Effector memory CD8-positive, alpha-beta T cell (primary cell): ENCODE measurements around the gene RASL10B.

Experiments
- ATAC-seq: fragments of 150-1000 bp; cut with Tn5 transposase; replicated peaks from 2 replicates; pipeline ENCODE4 v1.10.0; 2021; ENCODE audit warnings: mild to moderate bottlenecking, moderate library complexity
- DNase-seq, 3 experiments: peaks; one replicate each; pipeline ENCODE4 v3.0.0; 2021
- H3K27ac Mint-ChIP-seq, 2 donors: one replicate each; pipeline ENCODE4 v1.8.0; 2022; ENCODE audit warnings: mild to moderate bottlenecking in 2 of 2, mixed read lengths in 2 of 2, moderate library complexity in 2 of 2
- H3K27me3 Mint-ChIP-seq, 2 donors: one replicate each; pipeline ENCODE4 v1.8.0; 2022; ENCODE audit warnings: mixed read lengths in 2 of 2
- H3K36me3 Mint-ChIP-seq: one replicate; pipeline ENCODE4 v1.8.0; 2022; ENCODE audit warnings: mild to moderate bottlenecking, moderate library complexity, mixed read lengths; ENCODE audit not compliant: insufficient read depth
- H3K4me1 Mint-ChIP-seq, 2 donors: one replicate each; pipeline ENCODE4 v1.8.0; 2022; ENCODE audit warnings: low read depth in 2 of 2, mixed read lengths in 2 of 2
- H3K4me3 Mint-ChIP-seq, 2 donors: one replicate each; pipeline ENCODE4 v1.8.0; 2022; ENCODE audit warnings: mild to moderate bottlenecking in 2 of 2, mixed read lengths in 2 of 2, moderate library complexity in 2 of 2
- H3K9me3 Mint-ChIP-seq, 2 donors: one replicate each; pipeline ENCODE4 v1.8.0; 2022; ENCODE audit warnings: mixed read lengths in 2 of 2

RASL10B gene

DNA sequence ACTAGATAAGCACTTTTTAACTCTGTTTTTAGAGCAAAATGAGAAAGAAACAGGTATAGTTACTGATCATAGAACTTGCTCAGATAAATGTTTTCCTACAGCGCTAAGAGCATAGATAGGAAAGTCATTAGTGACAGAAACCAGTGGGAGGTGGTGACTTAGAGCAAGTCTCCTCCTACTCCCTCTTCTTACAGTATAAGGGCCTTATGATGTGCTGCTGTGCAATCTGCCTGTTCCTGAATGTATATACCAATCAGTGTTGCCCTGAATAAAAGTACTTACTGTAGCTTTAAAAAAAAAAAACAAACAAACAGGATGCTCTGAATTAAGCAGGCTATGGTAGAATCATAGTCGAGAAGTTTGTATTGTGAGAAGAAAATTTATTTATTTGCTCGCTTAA, 23.3 kb upstream of the RASL10B start:
- H3K4me1 Mint-ChIP-seq: peaks cover 6 to 16% of the 10 kb centered on the region in 2 donors
- H3K36me3 Mint-ChIP-seq: peaks cover 24% of the 10 kb centered on the region
- DNase-seq: no peak
- H3K27ac Mint-ChIP-seq: no peak overlapping the region
- H3K4me3 Mint-ChIP-seq: no peak overlapping the region
- no peaks in the 10 kb centered on the region for H3K9me3 Mint-ChIP-seq
- no peaks in the 10 kb centered on the region for H3K27me3 Mint-ChIP-seq
- no peak for ATAC-seq

DNA sequence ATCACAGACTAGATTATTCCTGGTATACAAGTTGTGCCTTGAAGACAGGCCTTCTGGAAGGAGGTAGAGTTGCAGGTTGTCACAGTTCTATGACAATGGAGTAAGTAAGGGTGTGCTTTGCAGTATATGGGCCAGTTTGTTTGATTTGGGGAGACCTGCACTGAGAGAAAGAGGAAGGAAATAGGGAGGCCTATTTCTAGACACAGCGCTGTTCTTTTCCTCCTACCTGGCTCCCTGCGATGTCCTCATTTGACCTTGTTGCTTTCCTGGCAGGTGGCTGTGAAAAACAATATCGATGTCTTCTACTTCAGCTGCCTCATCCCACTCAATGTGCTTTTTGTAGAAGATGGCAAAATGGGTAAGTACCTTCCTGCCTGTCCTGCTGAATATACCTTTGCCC, 22.5 kb upstream of the RASL10B start:
- H3K4me3 Mint-ChIP-seq: no peak overlapping the region
- peaks cover 6 to 16% of the 10 kb centered on the region in 2 donors for H3K4me1 Mint-ChIP-seq
- no peaks in the 10 kb centered on the region for H3K9me3 Mint-ChIP-seq
- no peaks in the 10 kb centered on the region for H3K27me3 Mint-ChIP-seq
- DNase-seq: no peak
- peaks cover 24% of the 10 kb centered on the region for H3K36me3 Mint-ChIP-seq
- no peak for ATAC-seq
- H3K27ac Mint-ChIP-seq: peak overlapping the region; percentile 5 to 22

DNA sequence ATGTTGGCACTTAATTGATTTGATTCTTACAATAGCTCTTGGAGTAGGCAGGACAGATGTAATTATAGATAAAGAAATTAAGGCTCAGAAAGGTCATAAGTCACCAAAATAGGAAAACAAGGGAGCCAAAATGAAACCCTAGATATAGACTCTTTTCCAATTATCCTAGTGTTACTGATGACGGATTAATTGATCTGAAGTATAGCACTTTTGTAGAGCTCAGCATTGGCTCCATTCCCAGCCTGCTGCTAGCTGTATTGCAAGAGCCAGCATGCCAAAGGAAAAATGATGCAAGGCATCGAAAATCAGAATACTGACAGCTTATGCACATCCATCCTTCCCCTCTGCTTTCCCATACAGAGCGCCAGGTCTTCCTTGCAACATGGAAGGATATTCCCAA, 21.6 kb upstream of the RASL10B start:
- Mint-ChIP-seq H3K4me1 (peaks cover 6 to 8% of the 10 kb centered on the region in 2 donors), H3K27ac (no peak overlapping the region), H3K4me3 (no peak overlapping the region), H3K9me3 (no peaks in the 10 kb centered on the region), H3K27me3 (no peaks in the 10 kb centered on the region), H3K36me3 (peaks cover 24% of the 10 kb centered on the region)
- ATAC-seq: no peak
- no peak for DNase-seq

DNA sequence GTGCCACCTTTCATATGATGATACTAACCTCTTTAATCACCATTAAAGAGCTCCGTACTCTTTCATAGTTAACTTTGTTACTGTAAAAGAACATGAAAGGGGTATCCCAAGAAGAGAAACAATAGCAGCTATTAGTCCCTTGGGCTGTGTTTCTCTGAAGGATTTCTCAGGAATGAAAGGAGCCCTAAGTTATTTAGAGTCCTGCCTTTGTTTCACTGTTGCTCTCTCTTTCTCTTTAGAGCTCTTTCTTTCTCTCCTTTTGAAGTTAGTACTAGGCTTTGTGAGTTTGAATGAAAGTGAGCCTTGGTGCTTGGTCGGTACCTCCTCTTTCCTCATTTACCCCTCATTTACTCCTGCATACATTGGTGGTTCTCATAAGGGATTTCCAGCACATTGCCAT, 20.5 kb upstream of the RASL10B start:
- Mint-ChIP-seq H3K9me3 (no peaks in the 10 kb centered on the region), H3K27me3 (no peaks in the 10 kb centered on the region), H3K36me3 (peaks cover 24% of the 10 kb centered on the region), H3K4me1 (peaks cover 2 to 4% of the 10 kb centered on the region in 2 donors), H3K27ac (no peak overlapping the region), H3K4me3 (no peak overlapping the region)
- DNase-seq (no peak), ATAC-seq (no peak)

DNA sequence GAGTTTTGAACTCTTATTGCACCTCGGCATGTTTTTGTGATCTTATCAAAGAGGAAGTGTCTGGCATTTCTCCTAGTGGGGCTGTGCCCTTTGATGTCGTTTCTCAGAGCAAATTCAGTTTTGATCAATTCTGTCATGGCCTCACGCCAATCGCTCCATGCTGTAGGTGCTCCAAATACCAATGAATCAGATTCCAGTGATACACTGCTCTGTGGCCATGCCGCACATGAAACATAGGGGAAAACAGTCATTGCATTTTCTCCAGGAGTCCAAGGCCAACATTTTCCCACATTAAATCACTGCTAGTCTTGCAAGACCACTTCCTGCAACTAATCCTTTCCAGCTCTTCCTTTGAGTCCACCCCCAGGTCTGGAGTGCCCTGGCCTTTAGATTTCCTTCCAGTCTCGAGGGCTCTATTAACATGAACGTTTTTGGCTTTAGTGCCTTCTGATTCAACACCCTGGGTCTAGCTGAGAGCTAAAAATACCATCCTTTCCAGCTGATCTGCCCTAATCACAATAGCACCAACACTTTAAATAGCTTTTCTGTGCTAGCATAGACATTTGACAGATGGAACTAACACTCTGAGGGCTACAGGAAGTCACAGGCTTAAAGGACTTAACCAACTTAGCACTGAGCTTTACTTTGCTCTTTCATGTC, 18.2 kb upstream of the RASL10B start:
- peaks cover 32% of the 10 kb centered on the region for H3K36me3 Mint-ChIP-seq
- H3K27ac Mint-ChIP-seq: no peak overlapping the region

DNA sequence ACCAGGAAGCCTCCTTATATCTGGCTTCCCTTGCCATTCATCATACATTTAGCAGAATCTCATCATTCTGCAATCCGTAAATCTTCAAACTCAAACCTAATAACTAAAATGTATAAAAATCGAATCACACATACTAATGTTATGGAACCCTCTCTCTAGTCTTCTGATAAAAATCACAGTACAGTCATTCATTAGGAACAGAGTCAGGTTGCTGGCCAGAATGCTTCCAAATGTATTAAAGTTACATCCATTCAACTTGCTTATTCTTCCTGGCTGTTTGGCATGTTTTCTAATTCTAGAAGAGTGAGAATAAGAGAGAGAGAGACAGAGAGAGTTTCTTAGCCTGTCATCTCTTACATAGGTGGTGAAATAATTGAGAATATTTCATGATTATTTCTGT, 16.5 kb upstream of the RASL10B start:
- no peak for ATAC-seq
- no peaks in the 10 kb centered on the region for H3K9me3 Mint-ChIP-seq

More for the DNA sequence above, 18.2 kb upstream of the RASL10B start:
- H3K27me3 Mint-ChIP-seq: no peaks in the 10 kb centered on the region
- no peak for DNase-seq
- H3K9me3 Mint-ChIP-seq: no peaks in the 10 kb centered on the region
- no peaks in the 10 kb centered on the region for H3K4me1 Mint-ChIP-seq
- no peak overlapping the region for H3K4me3 Mint-ChIP-seq
- ATAC-seq: no peak

DNA sequence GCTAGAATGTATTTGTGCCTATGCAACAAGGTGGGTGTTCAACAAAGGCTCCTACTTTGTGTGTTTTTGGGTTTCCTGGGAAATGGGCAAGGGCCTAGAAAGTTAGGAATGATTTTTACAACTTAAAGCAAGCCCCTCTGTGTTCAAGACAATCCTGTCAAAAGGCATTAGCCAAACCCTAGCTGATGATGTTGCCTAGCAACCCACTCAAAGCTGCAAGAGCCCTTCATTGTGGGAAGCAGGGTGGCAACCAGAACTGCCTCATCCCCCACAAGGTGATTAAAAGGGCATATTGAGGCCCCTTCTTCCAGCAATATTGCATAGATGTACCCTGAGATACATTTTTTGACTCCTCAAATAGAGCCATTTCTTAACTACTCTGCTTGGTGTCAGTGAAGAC, 16.0 kb upstream of the RASL10B start:
- Mint-ChIP-seq H3K36me3 (peaks cover 22% of the 10 kb centered on the region), H3K27ac (no peak overlapping the region), H3K27me3 (no peaks in the 10 kb centered on the region), H3K4me3 (no peak overlapping the region), H3K4me1 (no peaks in the 10 kb centered on the region), H3K9me3 (no peaks in the 10 kb centered on the region)
- ATAC-seq: no peak
- no peak for DNase-seq

More for the DNA sequence above, 16.5 kb upstream of the RASL10B start:
- peaks cover 26% of the 10 kb centered on the region for H3K36me3 Mint-ChIP-seq
- no peak overlapping the region for H3K4me3 Mint-ChIP-seq
- DNase-seq: no peak
- no peak overlapping the region for H3K27ac Mint-ChIP-seq
- H3K27me3 Mint-ChIP-seq: no peaks in the 10 kb centered on the region
- no peaks in the 10 kb centered on the region for H3K4me1 Mint-ChIP-seq

DNA sequence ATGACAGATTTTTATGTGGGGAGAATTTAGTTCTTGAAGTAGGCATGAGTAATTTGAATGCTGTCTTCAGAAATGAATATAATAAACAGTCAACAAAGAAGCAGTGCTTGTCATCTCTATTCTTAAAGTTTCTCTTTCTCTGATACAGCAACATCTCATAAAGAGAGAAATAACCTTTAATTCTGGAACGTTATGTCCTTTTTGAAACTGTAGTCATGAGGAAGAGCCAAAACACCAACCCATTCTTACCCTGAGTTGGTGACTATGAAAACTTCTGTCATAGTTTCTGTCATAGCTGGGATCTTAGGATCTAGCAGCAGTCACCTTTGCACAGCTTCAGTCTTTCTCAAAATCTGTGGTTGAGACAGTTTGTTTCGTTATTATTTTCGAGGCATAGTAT, 15.3 kb upstream of the RASL10B start:
- Mint-ChIP-seq H3K27me3 (no peaks in the 10 kb centered on the region), H3K4me1 (no peaks in the 10 kb centered on the region), H3K36me3 (peaks cover 20% of the 10 kb centered on the region), H3K27ac (no peak overlapping the region), H3K9me3 (no peaks in the 10 kb centered on the region), H3K4me3 (no peak overlapping the region)
- no peak for ATAC-seq
- no peak for DNase-seq

DNA sequence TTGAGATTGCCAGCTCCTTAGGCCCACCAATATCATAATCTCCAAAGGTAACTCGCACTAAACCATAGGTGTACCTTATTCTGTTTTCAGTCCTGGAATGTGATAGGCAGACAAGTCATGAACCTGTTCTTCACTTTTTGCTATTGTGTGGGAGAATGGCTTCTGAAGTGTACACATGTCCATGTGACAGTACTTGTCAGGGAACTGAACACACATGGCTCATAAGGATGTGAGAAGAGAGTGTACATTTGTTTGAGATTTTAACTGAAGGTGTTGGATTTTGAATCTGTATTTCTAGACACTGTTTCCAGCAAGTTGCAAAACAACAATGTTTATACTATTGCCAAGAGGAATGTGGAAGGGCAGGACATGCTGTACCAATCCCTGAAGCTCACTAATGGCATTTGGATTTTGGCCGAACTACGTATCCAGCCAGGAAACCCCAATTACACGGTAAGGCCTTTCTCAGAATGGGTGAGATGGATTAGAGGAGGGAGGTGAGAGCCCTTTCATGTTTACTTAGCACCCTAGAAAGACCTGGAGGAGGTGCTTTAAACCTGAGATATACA, 14.5 kb upstream of the RASL10B start:
- no peaks in the 10 kb centered on the region for H3K4me1 Mint-ChIP-seq
- H3K36me3 Mint-ChIP-seq: peaks cover 14% of the 10 kb centered on the region
- H3K4me3 Mint-ChIP-seq: no peak overlapping the region
- DNase-seq: no peak
- H3K27ac Mint-ChIP-seq: peak overlapping the region in 1 of 2 donors; percentile 9
- no peaks in the 10 kb centered on the region for H3K9me3 Mint-ChIP-seq
- H3K27me3 Mint-ChIP-seq: no peaks in the 10 kb centered on the region
- no peak for ATAC-seq

DNA sequence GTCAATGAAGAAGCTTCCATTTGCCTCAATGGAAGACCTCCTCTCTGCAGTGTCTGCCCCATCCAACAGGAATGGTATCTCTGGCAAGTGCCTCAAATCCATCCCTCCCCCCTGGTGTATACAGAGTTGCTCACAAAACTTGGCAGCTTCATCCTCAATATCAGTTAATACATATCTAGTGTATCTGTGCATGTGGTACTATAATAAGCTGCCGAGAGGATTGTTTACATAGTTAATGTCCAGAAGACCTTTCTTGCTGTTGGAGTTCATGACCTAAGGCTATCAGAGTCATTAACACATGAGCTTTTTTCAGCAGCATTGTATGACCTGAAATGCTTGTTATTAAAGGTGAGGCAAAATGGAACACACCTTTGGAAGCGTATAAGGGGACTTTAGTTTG, 14.0 kb upstream of the RASL10B start:
- Mint-ChIP-seq H3K36me3 (peaks cover 14% of the 10 kb centered on the region), H3K9me3 (no peaks in the 10 kb centered on the region), H3K4me3 (no peak overlapping the region), H3K27ac (no peak overlapping the region), H3K4me1 (no peaks in the 10 kb centered on the region), H3K27me3 (no peaks in the 10 kb centered on the region)
- DNase-seq (no peak), ATAC-seq (no peak)

DNA sequence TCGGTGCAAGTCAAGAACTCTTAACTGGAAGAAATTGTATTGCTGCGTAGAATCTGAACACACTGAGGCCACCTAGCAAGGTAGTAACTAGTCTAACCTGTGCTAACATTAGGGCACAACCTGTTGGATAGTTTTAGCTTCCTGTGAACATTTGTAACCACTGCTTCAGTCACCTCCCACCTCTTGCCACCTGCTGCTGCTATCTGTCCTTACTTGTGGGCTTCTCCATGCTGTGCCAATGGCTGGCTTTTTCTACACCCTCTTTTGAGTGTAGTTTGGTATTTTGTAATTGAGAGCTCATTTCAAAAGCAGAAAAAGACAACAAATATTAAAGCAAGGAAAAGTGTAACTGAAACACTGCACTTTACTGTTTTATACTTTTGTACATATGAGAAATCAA, 7.7 kb upstream of the RASL10B start:
- H3K36me3 Mint-ChIP-seq: peaks cover 25% of the 10 kb centered on the region
- no peak for ATAC-seq
- no peak overlapping the region for H3K27ac Mint-ChIP-seq

DNA sequence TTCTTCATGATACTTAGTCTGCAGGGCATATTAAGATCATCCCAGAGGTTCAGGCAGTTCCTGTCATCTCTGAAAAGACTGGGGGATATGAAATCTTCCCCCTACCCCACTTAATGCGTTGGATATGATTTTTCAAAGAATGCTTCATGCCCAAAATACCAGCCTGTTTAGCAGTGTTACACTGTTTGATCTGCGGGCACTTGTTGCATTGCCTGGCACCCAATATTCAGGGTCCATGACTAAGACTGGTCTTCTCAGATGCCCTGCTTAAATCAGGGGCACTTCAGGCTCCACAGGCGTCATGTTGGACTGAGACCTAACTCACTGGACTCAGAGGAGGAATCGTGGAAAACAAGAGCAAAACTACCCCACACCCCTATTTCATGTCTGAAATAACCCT, 6.4 kb upstream of the RASL10B start:
- peak overlapping the region in 1 of 2 donors; percentile 35 for H3K27ac Mint-ChIP-seq

More for the DNA sequence above, 7.7 kb upstream of the RASL10B start:
- Mint-ChIP-seq H3K4me1 (peaks cover 0 to 3% of the 10 kb centered on the region in 2 donors), H3K27me3 (no peaks in the 10 kb centered on the region), H3K4me3 (no peak overlapping the region), H3K9me3 (no peaks in the 10 kb centered on the region)
- DNase-seq: no peak

DNA sequence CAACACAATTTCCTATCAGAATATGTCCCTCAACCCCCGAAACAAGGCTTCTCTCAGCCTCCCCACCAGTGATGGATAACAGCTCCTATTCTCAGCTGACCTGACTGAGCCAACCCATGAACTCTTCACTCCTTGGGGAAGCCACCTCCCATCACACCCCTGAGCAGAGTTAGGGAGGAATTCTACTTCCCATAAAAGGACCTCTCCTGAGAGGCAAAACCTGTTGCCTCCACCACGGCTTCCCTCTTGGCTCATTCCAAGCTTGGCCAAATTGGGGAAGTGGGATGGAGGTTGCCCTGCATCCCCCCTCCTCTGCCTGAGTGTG, 5.7 kb upstream of the RASL10B start:
- no peak overlapping the region for H3K4me3 Mint-ChIP-seq
- H3K4me1 Mint-ChIP-seq: peaks cover 6 to 10% of the 10 kb centered on the region in 2 donors
- no peak overlapping the region for H3K27ac Mint-ChIP-seq

More for the DNA sequence above, 6.4 kb upstream of the RASL10B start:
- Mint-ChIP-seq H3K4me3 (no peak overlapping the region), H3K36me3 (peaks cover 25% of the 10 kb centered on the region), H3K4me1 (peaks cover 0 to 5% of the 10 kb centered on the region in 2 donors), H3K9me3 (no peaks in the 10 kb centered on the region), H3K27me3 (no peaks in the 10 kb centered on the region)
- DNase-seq: no peak
- ATAC-seq: no peak

DNA sequence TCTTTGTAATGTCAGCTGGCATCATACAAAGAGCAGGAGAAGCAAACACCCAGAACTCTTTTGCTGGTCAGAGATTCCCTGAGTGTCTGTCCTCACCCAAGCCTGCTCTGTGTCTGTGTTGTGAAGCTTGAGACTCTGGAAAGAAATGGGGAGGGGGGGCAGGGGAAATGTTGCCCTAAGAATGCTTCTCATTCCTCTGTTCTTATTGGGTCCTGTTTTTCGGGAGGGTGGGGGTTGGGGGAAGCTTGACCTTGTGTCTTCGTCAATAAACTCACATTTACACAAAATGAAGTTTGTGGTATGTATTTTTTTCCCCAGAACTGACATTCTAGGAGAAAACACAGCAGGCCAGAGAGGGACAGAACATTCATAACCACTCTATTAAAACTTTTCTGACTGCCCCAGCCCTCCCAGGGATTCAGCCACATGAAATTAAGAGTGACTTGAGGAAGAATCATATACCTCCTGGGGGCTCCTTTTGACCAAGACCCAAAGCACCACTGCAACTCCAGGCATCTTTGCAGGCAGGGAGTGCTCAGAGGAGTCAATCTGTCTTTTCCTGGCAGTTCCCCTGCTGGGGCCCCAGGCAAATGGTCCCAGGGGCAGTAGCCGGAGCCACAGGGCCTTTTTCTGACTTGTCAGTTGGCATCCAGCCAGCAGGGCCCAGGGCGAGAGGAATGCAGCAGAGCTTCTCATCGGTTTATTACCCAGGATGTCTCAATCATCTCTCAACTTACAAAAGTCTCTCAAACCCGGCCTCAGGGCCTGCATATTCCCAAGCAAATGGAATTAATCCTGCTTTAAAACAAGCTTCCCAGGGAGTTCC, 5.1 kb upstream of the RASL10B start:
- H3K27ac Mint-ChIP-seq: no peak overlapping the region
- no peak for DNase-seq

More for the DNA sequence above, 5.7 kb upstream of the RASL10B start:
- ATAC-seq (no peak), DNase-seq (no peak)
- H3K9me3 Mint-ChIP-seq: no peaks in the 10 kb centered on the region
- H3K36me3 Mint-ChIP-seq: peaks cover 27% of the 10 kb centered on the region
- no peaks in the 10 kb centered on the region for H3K27me3 Mint-ChIP-seq

More for the DNA sequence above, 5.1 kb upstream of the RASL10B start:
- no peak for ATAC-seq
- Mint-ChIP-seq H3K9me3 (no peaks in the 10 kb centered on the region), H3K4me1 (peaks cover 11 to 16% of the 10 kb centered on the region in 2 donors), H3K36me3 (peaks cover 27% of the 10 kb centered on the region), H3K27me3 (no peaks in the 10 kb centered on the region), H3K4me3 (no peak overlapping the region)
